GM10266 (cell line): Measurements from ENCODE around the gene BAHCC1.

Experiments used
- DNase-seq: peaks from one replicate; pipeline ENCODE4 v3.0.0; 2012; ENCODE audit errors: extremely low spot score
- TF ChIP-seq, protein P1 (sequence below): IDR thresholded peaks from 2 replicates; pipeline ENCODE4 v1.5.1; 2012; ENCODE audit warnings: mild to moderate bottlenecking, low read depth; ENCODE audit not compliant: control insufficient read depth, insufficient read depth; ENCODE audit errors: missing control alignments

The BAHCC1 gene

DNA sequence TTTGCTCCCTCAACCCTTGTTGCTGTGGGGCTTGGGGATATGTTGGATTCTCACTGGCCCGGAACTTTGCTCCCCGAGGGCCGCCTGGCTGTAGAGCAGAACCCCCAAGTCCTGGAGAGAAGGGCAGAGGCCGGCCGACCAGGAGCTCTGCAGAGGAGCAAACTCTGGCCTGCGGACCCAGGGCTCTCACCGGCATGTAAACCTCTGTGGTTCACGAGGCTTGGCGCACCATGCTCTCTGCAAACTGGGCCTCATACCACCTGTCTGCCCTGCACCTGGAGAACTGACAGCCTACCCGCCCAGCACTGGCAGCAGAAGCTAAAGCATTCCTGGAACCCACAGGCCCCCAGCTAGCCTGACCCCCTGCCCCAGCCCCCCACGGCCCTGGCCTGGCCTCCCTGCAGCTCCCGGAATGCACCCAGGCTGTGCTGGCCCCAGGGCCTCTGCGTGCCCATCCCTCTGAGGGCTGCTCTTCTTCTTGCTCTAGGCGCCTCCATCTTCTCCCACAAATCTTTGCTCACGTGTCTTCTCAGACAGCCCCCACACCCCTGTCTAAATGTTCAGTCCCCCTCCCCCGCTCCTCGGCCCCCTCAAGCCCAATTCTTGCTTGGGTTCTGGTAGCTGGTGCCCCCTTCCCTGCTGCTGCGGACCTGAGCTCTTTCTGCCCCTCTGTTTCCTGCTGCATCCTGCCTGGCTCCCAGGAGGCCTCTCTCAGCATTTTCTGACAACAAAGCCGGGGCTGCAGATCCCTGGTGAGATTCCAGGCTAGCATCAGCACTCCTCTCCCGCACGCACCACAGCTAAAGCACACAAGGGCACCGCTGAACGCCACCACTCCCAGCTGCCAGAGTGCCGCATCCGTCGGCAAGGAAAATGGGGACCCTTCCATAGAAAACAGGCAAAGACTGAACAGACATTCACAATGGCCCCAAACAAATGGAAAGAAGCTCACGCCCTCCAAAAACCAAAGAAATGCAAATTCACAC, 94.0 kb downstream of the BAHCC1 start:
- no peak for DNase-seq
- TF ChIP-seq, protein P1, sequence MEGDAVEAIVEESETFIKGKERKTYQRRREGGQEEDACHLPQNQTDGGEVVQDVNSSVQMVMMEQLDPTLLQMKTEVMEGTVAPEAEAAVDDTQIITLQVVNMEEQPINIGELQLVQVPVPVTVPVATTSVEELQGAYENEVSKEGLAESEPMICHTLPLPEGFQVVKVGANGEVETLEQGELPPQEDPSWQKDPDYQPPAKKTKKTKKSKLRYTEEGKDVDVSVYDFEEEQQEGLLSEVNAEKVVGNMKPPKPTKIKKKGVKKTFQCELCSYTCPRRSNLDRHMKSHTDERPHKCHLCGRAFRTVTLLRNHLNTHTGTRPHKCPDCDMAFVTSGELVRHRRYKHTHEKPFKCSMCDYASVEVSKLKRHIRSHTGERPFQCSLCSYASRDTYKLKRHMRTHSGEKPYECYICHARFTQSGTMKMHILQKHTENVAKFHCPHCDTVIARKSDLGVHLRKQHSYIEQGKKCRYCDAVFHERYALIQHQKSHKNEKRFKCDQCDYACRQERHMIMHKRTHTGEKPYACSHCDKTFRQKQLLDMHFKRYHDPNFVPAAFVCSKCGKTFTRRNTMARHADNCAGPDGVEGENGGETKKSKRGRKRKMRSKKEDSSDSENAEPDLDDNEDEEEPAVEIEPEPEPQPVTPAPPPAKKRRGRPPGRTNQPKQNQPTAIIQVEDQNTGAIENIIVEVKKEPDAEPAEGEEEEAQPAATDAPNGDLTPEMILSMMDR: no peak

DNA sequence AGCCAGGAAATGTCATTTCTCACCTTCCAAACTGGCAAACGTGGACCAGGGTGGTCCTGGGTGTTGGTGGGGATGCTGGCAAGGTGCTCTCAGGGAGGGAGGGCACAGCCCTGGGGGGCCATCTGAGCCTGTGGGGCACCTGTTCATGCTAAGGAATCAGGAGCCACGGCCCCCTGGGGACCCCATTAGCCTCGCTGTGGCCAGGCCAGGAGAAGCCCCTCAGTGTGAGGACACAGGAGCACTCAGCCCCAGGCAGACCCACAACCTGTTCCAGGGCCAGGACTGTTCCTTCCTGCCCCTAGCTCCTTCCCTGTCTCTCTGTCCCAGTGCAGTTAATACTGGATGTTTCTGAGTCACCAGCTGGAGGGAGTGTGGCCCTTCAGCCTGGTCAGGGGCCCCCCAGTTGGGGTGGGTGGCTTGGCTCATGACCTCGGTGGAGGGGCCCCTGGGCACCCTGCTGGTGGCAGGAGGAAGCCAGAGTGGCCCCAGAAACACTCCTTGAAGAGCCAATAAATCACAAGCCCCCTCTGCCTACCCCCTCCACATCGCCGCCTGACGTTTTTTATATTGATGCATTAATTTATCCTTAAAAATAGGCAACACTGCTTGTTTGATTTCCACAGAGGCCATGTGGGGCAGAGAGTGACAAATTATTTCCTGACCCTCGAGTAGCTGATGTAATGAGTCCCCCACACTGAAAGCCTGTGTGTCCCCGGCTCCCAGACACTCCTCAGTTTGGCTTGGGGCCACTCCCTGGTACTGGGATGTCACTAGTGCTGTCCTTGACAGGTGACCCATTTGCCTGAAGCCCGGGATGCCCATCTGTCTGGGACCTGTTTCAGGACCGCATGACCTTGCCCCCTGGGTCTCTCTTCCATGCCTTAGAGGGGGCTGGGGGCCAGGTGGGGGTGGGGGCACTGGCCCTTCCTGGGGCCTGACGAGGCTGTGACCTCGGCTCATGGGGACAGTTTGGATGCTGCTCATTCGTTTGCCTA, 95.0 kb downstream of the BAHCC1 start:
- DNase-seq: no peak
- TF ChIP-seq, protein P1: no peak

- no peak for DNase-seq
These were observed 95.9 kb downstream of the BAHCC1 start for GRCh38 chr17:81491181-81491581.

DNA sequence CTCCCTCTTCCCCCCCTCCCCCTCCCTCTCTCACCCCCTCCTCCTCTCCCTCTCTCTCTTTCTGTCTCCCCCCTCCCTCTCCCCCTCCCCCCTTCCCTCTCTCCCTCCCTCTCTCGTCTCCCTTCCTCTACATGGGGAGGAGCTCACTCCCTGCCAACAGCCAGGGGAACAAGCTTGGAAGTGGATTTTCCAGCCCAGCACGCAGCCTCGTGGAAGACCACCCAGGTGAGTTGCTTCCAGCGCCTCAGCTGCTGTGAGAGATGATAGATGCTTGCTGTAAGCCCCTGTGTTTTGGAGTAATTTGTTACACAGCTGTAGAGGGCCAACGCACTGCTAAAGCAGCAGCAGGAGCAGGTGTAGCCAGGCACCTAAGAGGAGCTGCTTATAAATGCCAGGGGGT, 96.5 kb downstream of the BAHCC1 start:
- TF ChIP-seq, protein P1: no peak
- no peak for DNase-seq

More at GRCh38 chr17:81491181-81491581, 95.9 kb downstream of the BAHCC1 start:
- TF ChIP-seq, protein P1: no peak

- DNase-seq: no peak
- TF ChIP-seq, protein P1: no peak
These were observed 96.9 kb downstream of the BAHCC1 start for GRCh38 chr17:81492202-81492601.

DNA sequence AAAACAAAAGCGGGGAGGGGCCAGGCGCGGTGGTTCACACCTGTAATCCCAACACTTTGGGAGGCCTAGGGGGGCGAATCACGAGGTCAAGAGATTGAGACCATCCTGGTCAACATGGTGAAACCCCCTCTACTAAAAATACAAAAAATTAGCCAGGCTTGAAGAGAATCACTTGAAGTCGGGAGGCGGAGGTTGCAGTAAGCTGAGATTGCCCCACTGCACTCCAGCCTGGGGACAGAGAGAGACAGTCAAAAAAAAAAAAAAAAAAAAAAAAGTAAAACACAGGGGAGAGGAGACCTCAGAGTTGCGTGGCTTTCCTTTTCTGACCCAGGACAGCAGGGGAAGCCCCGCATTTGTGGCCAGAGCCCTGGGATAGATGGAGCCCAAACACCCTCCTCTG, 97.4 kb downstream of the BAHCC1 start:
- no peak for DNase-seq
- TF ChIP-seq, protein P1: no peak
